Fibroblast of villous mesenchyme (primary cell): ENCODE measurements around the gene CYTIP. TPM values are rescaled to one million over a fixed set of nuclear protein-coding genes. Genes with fewer than 3 reads are reported as not detected.
A peak's percentile ranks its signal among the peaks of the same experiment; 100 is the strongest.

ENCODE experiments used
- DNase-seq: peaks from one replicate; pipeline ENCODE4 v3.0.0-alpha.2; 2010; ENCODE audit warnings: low read depth
- H3K4me3 ChIP-seq: 2 replicates; pipeline ENCODE4 v1.5.1; 2011; ENCODE audit warnings: low read depth, mild to moderate bottlenecking, low read length
- CTCF ChIP-seq: IDR thresholded peaks from 2 replicates; pipeline ENCODE4 v1.5.1; 2012; ENCODE audit warnings: low read depth, mild to moderate bottlenecking, low read length; ENCODE audit not compliant: insufficient read depth
- total RNA-seq: library from RNA; depleted of rRNA; stranded (reverse); fragments of >200 nt; gene quantifications from 2 replicates; pipeline ENCODE4 v1.2.3, GENCODE V29; 2012

Gene CYTIP
- total RNA-seq = under 0.01 and 0.43 TPM in 2 replicates

GRCh38 chr2:157443795-157444640 lies at the start of gene CYTIP:
Gene CYTIP (minus strand): TSS chr2:157444089. CDS start chr2:157444020, 69 bp downstream.
- TF ChIP-seq CTCF = no peak
- no peak for DNase-seq

GRCh38 chr2:157492189-157492773 lies 48.4 kb upstream of the CYTIP start:
- H3K4me3 ChIP-seq = no peak overlapping the region
- peak; percentile 48 for DNase-seq
- TF ChIP-seq CTCF = peak; percentile 72

More at GRCh38 chr2:157443795-157444640, at the start of gene CYTIP:
- H3K4me3 ChIP-seq = no peak within 1 kb of the TSS

GRCh38 chr2:157489983-157490382 lies 46.1 kb upstream of the CYTIP start:
- no peak for DNase-seq
- no peak overlapping the region for H3K4me3 ChIP-seq
- no peak for TF ChIP-seq CTCF

GRCh38 chr2:157488877-157489276 lies 45.0 kb upstream of the CYTIP start:
- no peak for TF ChIP-seq CTCF
- no peak for DNase-seq
- H3K4me3 ChIP-seq = no peak overlapping the region

GRCh38 chr2:157487747-157488146 lies 43.9 kb upstream of the CYTIP start:
- no peak overlapping the region for H3K4me3 ChIP-seq
- no peak for DNase-seq
- TF ChIP-seq CTCF = no peak

- TF ChIP-seq CTCF = no peak
- no peak overlapping the region for H3K4me3 ChIP-seq
- DNase-seq = no peak
These were observed 43.4 kb upstream of the CYTIP start for GRCh38 chr2:157487271-157487610.
